ENCODE measurements around the gene MAP3K20. TPM values are rescaled to one million over a fixed set of nuclear protein-coding genes. Genes with fewer than 3 reads are reported as not detected.

The MAP3K20 gene
- total RNA-seq, 2 donors from 2014 or later: 141 to 223 TPM

- H3K4me1 ChIP-seq: peaks cover 0 to 73% of the 10 kb centered on the region in 2 donors
These were observed 116.4 kb downstream of the MAP3K20 start for GRCh38 chr2:173192071-173192470.

GRCh38 chr2:173193925-173194324 lies 118.3 kb downstream of the MAP3K20 start:
- Histone ChIP-seq H3K4me1 (peaks cover 0 to 60% of the 10 kb centered on the region in 2 donors), H3K27me3 (no peaks in the 10 kb centered on the region), H3K27ac (peak overlapping the region in 1 of 2 donors; percentile 23), H3K9me3 (no peaks in the 10 kb centered on the region), H3K4me3 (no peak overlapping the region), H3K36me3 (peaks cover 11% of the 10 kb centered on the region)
- no peak for TF ChIP-seq CTCF (IDR thresholded peaks at IDR 0.05)
- DNase-seq (ENCODE audit: low spot score): no peak

More at GRCh38 chr2:173192071-173192470, 116.4 kb downstream of the MAP3K20 start:
- no peak for DNase-seq (ENCODE audit: low spot score)
- H3K36me3 ChIP-seq: no peaks in the 10 kb centered on the region
- no peaks in the 10 kb centered on the region for H3K27me3 ChIP-seq
- no peak overlapping the region for H3K4me3 ChIP-seq
- TF ChIP-seq CTCF (IDR thresholded peaks at IDR 0.05): no peak
- peak overlapping the region; percentile 24 to 85 for H3K27ac ChIP-seq
- H3K9me3 ChIP-seq: no peaks in the 10 kb centered on the region

GRCh38 chr2:173195100-173195499 lies 119.5 kb downstream of the MAP3K20 start:
- peaks cover 0 to 60% of the 10 kb centered on the region in 2 donors for H3K4me1 ChIP-seq
- no peak for TF ChIP-seq CTCF (IDR thresholded peaks at IDR 0.05)
- DNase-seq (ENCODE audit: low spot score): no peak
- H3K36me3 ChIP-seq: peaks cover 13% of the 10 kb centered on the region
- no peaks in the 10 kb centered on the region for H3K27me3 ChIP-seq
- H3K4me3 ChIP-seq: no peak overlapping the region
- peak overlapping the region; percentile 9 to 57 for H3K27ac ChIP-seq
- no peaks in the 10 kb centered on the region for H3K9me3 ChIP-seq

- H3K9me3 ChIP-seq: no peaks in the 10 kb centered on the region
- H3K36me3 ChIP-seq: peaks cover 13% of the 10 kb centered on the region
- no peak for DNase-seq (ENCODE audit: low spot score)
- TF ChIP-seq CTCF (IDR thresholded peaks at IDR 0.05): no peak
- no peaks in the 10 kb centered on the region for H3K27me3 ChIP-seq
- peaks cover 0 to 58% of the 10 kb centered on the region in 2 donors for H3K4me1 ChIP-seq
- H3K27ac ChIP-seq: no peak overlapping the region
- H3K4me3 ChIP-seq: no peak overlapping the region
These were observed 120.4 kb downstream of the MAP3K20 start for GRCh38 chr2:173196080-173196479.

GRCh38 chr2:173196638-173197037 lies 121.0 kb downstream of the MAP3K20 start:
- no peak for DNase-seq (ENCODE audit: low spot score)
- no peak for TF ChIP-seq CTCF (IDR thresholded peaks at IDR 0.05)
- no peaks in the 10 kb centered on the region for H3K27me3 ChIP-seq
- H3K4me3 ChIP-seq: no peak overlapping the region
- peaks cover 0 to 53% of the 10 kb centered on the region in 2 donors for H3K4me1 ChIP-seq
- H3K36me3 ChIP-seq: peaks cover 13% of the 10 kb centered on the region
- no peaks in the 10 kb centered on the region for H3K9me3 ChIP-seq
- H3K27ac ChIP-seq: no peak overlapping the region

GRCh38 chr2:173198327-173198726 lies 122.7 kb downstream of the MAP3K20 start:
- Histone ChIP-seq H3K27me3 (no peaks in the 10 kb centered on the region), H3K4me3 (no peak overlapping the region), H3K4me1 (peaks cover 0 to 38% of the 10 kb centered on the region in 2 donors), H3K36me3 (peaks cover 13% of the 10 kb centered on the region), H3K27ac (no peak overlapping the region), H3K9me3 (no peaks in the 10 kb centered on the region)
- no peak for TF ChIP-seq CTCF (IDR thresholded peaks at IDR 0.05)
- DNase-seq (ENCODE audit: low spot score): no peak

Data from right atrium auricular region (tissue), 2 donors.